ENCODE results near the gene TBC1D9. TPM values are rescaled to one million over a fixed set of nuclear protein-coding genes. Genes with fewer than 3 reads are reported as not detected.

Gene TBC1D9
- total RNA-seq, 1 experiment from 2014 or later = 21.7 TPM

DNA sequence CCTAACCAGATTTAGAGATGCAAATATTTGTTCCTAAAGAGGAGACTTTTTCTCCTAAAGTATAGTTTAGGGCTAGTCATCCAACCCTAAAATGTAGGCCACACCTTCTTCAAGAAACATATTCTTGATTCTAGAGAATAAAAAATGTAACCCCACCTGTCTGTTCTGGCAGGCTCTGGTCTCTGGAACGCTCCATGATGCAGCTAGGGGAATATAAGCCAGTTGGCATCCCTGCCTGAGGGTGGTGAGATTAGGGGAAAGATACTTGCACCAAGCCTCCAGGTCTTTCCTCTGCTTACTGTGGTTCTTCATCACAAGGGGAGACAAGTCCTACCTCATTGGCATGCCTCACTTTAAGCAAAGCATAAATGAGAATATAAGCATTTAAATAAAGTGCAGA is 21.2 kb upstream of the TBC1D9 start:
- TF ChIP-seq TCF7L2 (IDR thresholded peaks at IDR 0.05; ENCODE audit: low read depth, low read length) (no peak), POLR2AphosphoS5 (IDR thresholded peaks at IDR 0.05; ENCODE audit: low read depth, low read length) (no peak), SIN3A (IDR thresholded peaks at IDR 0.05; ENCODE audit: borderline replicate concordance, insufficient read depth, low read depth, low read length) (no peak)
- TF ChIP-seq, protein P1, sequence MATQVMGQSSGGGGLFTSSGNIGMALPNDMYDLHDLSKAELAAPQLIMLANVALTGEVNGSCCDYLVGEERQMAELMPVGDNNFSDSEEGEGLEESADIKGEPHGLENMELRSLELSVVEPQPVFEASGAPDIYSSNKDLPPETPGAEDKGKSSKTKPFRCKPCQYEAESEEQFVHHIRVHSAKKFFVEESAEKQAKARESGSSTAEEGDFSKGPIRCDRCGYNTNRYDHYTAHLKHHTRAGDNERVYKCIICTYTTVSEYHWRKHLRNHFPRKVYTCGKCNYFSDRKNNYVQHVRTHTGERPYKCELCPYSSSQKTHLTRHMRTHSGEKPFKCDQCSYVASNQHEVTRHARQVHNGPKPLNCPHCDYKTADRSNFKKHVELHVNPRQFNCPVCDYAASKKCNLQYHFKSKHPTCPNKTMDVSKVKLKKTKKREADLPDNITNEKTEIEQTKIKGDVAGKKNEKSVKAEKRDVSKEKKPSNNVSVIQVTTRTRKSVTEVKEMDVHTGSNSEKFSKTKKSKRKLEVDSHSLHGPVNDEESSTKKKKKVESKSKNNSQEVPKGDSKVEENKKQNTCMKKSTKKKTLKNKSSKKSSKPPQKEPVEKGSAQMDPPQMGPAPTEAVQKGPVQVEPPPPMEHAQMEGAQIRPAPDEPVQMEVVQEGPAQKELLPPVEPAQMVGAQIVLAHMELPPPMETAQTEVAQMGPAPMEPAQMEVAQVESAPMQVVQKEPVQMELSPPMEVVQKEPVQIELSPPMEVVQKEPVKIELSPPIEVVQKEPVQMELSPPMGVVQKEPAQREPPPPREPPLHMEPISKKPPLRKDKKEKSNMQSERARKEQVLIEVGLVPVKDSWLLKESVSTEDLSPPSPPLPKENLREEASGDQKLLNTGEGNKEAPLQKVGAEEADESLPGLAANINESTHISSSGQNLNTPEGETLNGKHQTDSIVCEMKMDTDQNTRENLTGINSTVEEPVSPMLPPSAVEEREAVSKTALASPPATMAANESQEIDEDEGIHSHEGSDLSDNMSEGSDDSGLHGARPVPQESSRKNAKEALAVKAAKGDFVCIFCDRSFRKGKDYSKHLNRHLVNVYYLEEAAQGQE (IDR thresholded peaks at IDR 0.05; ENCODE audit: insufficient read depth in 1 of 2, low read depth in 2 of 2, low read length in 1 of 2) = no peak
- TF ChIP-seq, protein P2, sequence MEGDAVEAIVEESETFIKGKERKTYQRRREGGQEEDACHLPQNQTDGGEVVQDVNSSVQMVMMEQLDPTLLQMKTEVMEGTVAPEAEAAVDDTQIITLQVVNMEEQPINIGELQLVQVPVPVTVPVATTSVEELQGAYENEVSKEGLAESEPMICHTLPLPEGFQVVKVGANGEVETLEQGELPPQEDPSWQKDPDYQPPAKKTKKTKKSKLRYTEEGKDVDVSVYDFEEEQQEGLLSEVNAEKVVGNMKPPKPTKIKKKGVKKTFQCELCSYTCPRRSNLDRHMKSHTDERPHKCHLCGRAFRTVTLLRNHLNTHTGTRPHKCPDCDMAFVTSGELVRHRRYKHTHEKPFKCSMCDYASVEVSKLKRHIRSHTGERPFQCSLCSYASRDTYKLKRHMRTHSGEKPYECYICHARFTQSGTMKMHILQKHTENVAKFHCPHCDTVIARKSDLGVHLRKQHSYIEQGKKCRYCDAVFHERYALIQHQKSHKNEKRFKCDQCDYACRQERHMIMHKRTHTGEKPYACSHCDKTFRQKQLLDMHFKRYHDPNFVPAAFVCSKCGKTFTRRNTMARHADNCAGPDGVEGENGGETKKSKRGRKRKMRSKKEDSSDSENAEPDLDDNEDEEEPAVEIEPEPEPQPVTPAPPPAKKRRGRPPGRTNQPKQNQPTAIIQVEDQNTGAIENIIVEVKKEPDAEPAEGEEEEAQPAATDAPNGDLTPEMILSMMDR (IDR thresholded peaks at IDR 0.05) = no peak
- no TSS peak for BruUV-seq (replicated peaks)
- no peak overlapping the region; the same call in 1 of the 2 replicates for H3K27ac ChIP-seq (ENCODE audit: low read length)
- no peaks in the 10 kb centered on the region for H3K27me3 ChIP-seq (ENCODE audit: control insufficient read depth, insufficient read depth, low read length)
- ChIA-PET POLR2A (no interaction called here), CTCF (no interaction called here)
- in situ Hi-C loops (cut with HindIII; ENCODE audit: low pct_unique_long_range_greater_than_20kb, low sequenced_read_pairs) = no loop called here
- no peak overlapping the region for H3K4me3 ChIP-seq (ENCODE audit: low read depth in 2 of 2, low read length in 2 of 2)
- ATAC-seq = no peak
- H3K36me3 ChIP-seq (ENCODE audit: control insufficient read depth, insufficient read depth, low read length) = no peaks in the 10 kb centered on the region
- H3K9me3 ChIP-seq (ENCODE audit: control insufficient read depth, insufficient read depth, low read depth, low read length) = no peaks in the 10 kb centered on the region
- peaks cover 2% of the 10 kb centered on the region; the same call in 1 of the 2 replicates for H3K4me1 ChIP-seq (ENCODE audit: control insufficient read depth, insufficient read depth, low read length)
- intact Hi-C loops (cut with micrococcal nuclease; ENCODE audit: unreplicated experiment) = no loop called here
- no peak for DNase-seq (ENCODE audit: low read depth, low spot score)

DNA sequence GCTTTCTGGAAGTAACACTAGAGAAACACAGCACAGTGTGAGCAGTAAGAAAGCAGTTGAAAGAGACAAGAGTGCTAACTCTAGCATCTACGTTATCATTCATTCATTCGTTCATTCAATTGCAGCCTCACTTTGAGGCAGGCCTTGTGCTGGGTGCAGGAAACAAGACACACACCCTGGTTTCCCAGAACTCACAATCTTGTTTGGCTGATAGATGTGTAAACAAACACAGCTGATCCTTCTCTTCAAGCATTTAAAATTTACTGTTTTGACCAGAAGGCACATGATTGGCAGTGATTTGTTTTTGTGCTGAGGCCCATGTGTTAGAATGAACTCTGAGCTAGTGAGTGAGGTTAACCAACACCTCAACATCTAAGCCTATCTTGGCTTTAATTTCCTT is 20.4 kb upstream of the TBC1D9 start:
- in situ Hi-C loops (cut with HindIII; ENCODE audit: low pct_unique_long_range_greater_than_20kb, low sequenced_read_pairs) = no loop called here
- peaks cover 2% of the 10 kb centered on the region; the same call in 1 of the 2 replicates for H3K4me1 ChIP-seq (ENCODE audit: control insufficient read depth, insufficient read depth, low read length)
- H3K27me3 ChIP-seq (ENCODE audit: control insufficient read depth, insufficient read depth, low read length) = no peaks in the 10 kb centered on the region
- H3K27ac ChIP-seq (ENCODE audit: low read length) = no peak overlapping the region
- no peak for DNase-seq (ENCODE audit: low read depth, low spot score)
- no peak for ATAC-seq
- H3K9me3 ChIP-seq (ENCODE audit: control insufficient read depth, insufficient read depth, low read depth, low read length) = no peaks in the 10 kb centered on the region
- intact Hi-C loops (cut with micrococcal nuclease; ENCODE audit: unreplicated experiment) = no loop called here
- no peak for TF ChIP-seq TCF7L2 (IDR thresholded peaks at IDR 0.05; ENCODE audit: low read depth, low read length)
- no peak for TF ChIP-seq POLR2AphosphoS5 (IDR thresholded peaks at IDR 0.05; ENCODE audit: low read depth, low read length)
- TF ChIP-seq, protein P1 (IDR thresholded peaks at IDR 0.05; ENCODE audit: insufficient read depth in 1 of 2, low read depth in 2 of 2, low read length in 1 of 2) = no peak
- TF ChIP-seq, protein P2 (IDR thresholded peaks at IDR 0.05) = no peak
- BruUV-seq (replicated peaks) = no TSS peak
- ChIA-PET CTCF (no interaction called here), POLR2A (no interaction called here)
- no peaks in the 10 kb centered on the region for H3K36me3 ChIP-seq (ENCODE audit: control insufficient read depth, insufficient read depth, low read length)
- no peak overlapping the region for H3K4me3 ChIP-seq (ENCODE audit: low read depth in 2 of 2, low read length in 2 of 2)
